GM21825 (cell line): ENCODE measurements around the gene SLITRK1.

Experiments
- ATAC-seq: cut with Tn5 transposase; IDR thresholded peaks from one replicate; pipeline ENCODE4 v1.9.1; 2021; ENCODE audit warnings: mild to moderate bottlenecking, moderate library complexity; ENCODE audit not compliant: unreplicated experiment

SLITRK1 gene, protein sequence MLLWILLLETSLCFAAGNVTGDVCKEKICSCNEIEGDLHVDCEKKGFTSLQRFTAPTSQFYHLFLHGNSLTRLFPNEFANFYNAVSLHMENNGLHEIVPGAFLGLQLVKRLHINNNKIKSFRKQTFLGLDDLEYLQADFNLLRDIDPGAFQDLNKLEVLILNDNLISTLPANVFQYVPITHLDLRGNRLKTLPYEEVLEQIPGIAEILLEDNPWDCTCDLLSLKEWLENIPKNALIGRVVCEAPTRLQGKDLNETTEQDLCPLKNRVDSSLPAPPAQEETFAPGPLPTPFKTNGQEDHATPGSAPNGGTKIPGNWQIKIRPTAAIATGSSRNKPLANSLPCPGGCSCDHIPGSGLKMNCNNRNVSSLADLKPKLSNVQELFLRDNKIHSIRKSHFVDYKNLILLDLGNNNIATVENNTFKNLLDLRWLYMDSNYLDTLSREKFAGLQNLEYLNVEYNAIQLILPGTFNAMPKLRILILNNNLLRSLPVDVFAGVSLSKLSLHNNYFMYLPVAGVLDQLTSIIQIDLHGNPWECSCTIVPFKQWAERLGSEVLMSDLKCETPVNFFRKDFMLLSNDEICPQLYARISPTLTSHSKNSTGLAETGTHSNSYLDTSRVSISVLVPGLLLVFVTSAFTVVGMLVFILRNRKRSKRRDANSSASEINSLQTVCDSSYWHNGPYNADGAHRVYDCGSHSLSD

DNA sequence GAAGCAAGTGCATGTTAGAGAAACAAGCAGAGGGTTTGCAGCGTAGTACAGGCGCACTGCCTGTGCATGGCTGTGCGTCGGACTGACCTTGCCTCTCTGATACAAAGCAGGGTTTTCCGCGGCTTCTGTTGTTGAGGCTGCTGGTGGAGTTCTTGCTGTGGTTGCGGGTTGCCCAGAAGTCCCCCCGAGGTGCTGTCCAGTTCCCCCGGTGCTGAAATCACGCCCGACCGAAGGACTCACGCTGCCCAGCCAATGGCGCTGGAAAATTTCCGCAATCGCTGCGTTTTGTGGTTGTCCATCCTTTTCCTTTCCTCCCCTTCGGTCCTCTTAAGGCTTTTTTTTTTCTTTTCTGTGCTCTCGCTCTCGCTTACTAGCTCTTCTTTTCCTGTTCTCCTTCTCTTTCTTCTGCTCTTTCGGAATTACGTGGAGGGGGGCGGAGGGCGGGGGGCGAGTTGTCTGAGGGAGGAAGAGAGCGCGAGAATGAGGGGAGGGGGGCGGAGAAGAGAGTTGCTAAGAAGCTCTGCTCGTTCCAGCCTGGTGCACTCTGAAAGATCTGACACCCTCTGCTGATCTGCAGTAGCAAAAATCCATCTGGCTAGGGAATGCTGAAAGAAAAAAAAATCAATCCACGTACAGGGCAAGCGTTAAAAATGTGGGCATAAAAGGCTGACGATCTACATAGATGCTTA lies at the start of gene SLITRK1:
SLITRK1 (minus strand) TSS at position 558 of the 689 bp plus-strand sequence. CDS start 967 bp downstream, outside the sequence.
- ATAC-seq: no peak

DNA sequence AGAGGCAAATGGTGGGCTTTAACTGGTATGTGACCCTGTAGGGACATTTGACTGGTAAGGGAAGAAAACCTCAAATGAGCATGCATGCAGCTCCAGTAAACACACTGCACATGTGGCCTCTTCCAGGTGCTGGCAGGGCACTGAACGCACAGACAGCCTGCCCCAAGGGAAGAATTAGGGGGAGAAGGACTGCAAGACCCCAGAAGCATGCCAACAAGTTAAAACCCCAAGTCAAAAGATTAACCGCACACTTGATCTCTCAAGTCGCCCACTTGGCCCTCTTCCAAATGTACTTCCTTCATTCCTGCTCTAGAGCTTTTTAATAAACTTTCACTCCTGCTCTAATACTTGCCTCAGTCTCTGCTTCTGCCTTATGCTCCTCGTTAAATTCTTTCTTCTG lies 46.9 kb upstream of the SLITRK1 start:
- ATAC-seq: no peak

GRCh38 chr13:83919775-83920174 lies 37.5 kb upstream of the SLITRK1 start:
- no peak for ATAC-seq

- ATAC-seq: no peak
Observed at GRCh38 chr13:83914368-83914767, 32.1 kb upstream of the SLITRK1 start.

DNA sequence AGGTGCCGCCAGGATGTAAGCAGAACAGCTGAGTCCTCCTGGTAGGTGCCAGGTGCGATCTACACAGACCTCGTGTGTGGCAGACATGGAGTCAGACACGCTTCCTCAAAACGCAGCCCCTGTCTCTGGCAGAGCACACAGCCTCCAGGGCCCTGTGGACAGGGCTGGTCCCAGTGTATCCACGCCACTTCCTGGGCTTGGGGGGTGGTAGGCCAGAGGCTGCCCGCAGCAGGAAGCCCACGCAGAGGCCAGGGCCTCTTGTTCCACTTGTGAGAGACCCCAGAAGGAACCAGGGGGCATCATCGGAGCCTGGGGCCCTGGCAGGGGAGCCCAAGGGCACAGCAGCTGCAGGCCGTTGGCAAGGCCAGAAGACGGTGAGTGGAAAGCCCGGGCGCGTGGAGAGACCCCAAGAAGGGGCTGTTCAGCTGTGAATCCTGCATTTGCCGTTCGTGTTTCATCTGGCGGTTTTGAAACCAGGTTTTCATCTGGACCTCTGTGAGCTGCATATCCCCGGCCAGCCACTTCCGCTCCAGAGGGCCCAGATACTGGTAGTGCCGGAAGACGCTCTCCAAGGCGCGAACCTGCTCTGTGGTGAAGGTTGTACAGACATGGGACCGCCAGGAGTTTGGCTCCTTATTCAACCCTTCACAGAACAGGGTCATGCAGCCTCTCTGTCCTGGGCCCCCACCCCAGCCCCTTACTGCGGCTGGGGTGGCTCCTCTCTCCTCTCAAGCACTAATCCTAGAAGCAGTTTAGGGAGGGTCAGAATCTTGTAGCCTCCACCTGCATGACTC lies 25.1 kb upstream of the SLITRK1 start:
- ATAC-seq: no peak

GRCh38 chr13:83906240-83906820 lies 24.1 kb upstream of the SLITRK1 start:
- no peak for ATAC-seq

GRCh38 chr13:83905641-83906040 lies 23.4 kb upstream of the SLITRK1 start:
- no peak for ATAC-seq

GRCh38 chr13:83895994-83896580 lies 13.8 kb upstream of the SLITRK1 start:
- ATAC-seq: no peak

- ATAC-seq: no peak
Observed at GRCh38 chr13:83890358-83890757, 8.1 kb upstream of the SLITRK1 start.

- ATAC-seq: no peak
Observed at GRCh38 chr13:83884141-83884540, 1.9 kb upstream of the SLITRK1 start.

- no peak for ATAC-seq
Observed at GRCh38 chr13:83883061-83883523, 818 bp upstream of the SLITRK1 start.

DNA sequence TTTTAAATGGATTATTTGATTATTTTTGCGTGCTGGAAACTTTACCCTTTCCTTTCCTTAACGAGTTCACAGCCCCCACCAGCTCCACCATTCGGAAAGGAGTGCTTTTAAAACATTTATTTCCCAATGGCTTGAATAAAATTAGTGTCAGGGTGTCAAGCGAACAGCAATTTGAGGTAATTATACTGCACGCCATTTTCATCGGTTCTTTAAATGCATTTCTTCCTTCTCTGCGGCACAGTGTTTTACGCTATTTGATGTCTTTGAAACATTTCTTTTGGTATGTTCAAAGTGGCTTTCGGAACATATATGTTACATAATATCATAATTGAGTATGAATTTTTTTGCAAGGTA lies 309 bp upstream of the SLITRK1 start:
- ATAC-seq: no peak

DNA sequence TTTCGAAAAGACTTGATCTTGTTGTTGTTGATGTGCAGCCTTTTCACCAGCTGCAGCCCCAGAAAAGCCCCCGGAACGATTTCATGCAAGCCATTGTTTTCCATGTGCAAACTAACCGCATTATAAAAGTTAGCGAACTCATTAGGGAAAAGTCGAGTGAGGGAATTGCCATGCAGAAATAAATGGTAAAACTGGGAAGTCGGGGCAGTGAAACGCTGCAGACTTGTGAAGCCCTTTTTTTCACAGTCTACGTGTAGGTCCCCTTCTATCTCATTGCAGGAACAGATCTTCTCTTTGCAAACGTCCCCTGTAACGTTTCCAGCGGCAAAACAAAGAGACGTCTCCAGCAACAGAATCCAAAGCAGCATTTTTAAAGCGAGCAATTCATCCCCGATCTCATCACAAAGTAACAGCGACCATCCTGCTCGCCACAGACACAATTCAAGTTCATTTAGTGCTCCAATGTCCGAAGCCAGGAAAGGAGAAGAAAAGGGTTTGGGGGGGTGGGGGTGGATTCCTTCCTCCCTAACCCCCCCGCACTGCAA lies 1.1 kb downstream of the SLITRK1 start:
- no peak for ATAC-seq

GRCh38 chr13:83880275-83881139 lies 1.8 kb downstream of the SLITRK1 start:
- ATAC-seq: no peak

DNA sequence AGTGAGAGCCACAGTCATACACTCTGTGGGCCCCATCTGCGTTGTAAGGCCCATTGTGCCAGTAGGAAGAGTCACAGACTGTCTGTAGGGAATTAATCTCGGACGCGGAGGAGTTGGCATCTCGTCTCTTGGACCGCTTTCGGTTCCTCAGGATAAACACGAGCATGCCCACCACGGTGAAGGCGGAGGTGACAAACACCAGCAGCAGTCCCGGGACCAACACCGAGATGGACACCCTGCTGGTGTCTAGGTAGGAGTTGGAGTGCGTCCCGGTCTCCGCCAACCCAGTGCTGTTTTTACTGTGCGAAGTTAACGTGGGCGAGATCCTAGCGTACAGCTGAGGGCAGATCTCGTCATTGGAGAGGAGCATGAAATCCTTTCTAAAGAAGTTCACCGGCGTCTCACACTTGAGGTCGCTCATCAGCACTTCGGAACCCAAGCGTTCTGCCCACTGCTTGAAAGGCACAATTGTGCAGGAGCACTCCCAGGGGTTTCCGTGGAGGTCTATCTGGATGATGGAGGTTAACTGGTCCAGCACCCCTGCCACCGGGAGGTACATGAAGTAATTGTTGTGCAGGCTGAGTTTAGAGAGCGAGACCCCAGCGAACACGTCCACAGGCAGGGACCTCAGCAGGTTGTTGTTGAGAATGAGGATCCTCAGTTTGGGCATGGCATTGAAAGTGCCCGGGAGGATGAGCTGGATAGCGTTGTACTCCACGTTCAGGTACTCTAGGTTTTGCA lies 2.7 kb downstream of the SLITRK1 start:
- no peak for ATAC-seq

- no peak for ATAC-seq
Observed at GRCh38 chr13:83878691-83879430, 3.4 kb downstream of the SLITRK1 start.

- no peak for ATAC-seq
Observed at GRCh38 chr13:83877651-83878355, 4.5 kb downstream of the SLITRK1 start.
